HepG2 (cell line): Measurements from ENCODE around the gene ZNF223. TPM values are rescaled to one million over a fixed set of nuclear protein-coding genes. Genes with fewer than 3 reads are reported as not detected.

Experiments used
- ATAC-seq: fragments of 200-7000 bp; cut with Tn5 transposase; 3 replicates; pipeline ENCODE4 v1.9.1; 2020; ENCODE audit warnings: mild to moderate bottlenecking, moderate library complexity
- BruUV-seq: library from RNA; stranded (reverse); fragments of 400-500 nt; replicated peaks from 2 replicates; lab custom pipeline; 2021; lab: Mats Ljungman, UMichigan
- CTCF ChIA-PET: fragments of 300-600 bp; formaldehyde crosslinking; extraction: SDS; loops from one replicate; lab custom pipeline; 2021; ENCODE audit warnings: low total read pairs, inconsistent platforms, low intra/inter-chr PET ratio; lab: Yijun Ruan, JAX
- POLR2A ChIA-PET: fragments of 350-600 bp; sonication (Branson Sonifier 250); formaldehyde crosslinking; loops from one replicate; lab custom pipeline; 2020; ENCODE audit warnings: antibody characterized with exemption, inconsistent platforms; lab: Yijun Ruan, JAX
- DNase-seq: peaks from one replicate; pipeline ENCODE4 v3.0.0-alpha.2; 2015; ENCODE audit warnings: low spot score
- FAIRE-seq: peaks from 3 replicates; lab custom pipeline; 2011; peaks lifted over from hg19 to GRCh38; lab: Jason Lieb, UNC
- H2AFZ ChIP-seq: one replicate; pipeline ENCODE4 v1.6.1; 2011; ENCODE audit warnings: low read length, inconsistent platforms
- H3K27ac ChIP-seq: fragments of 300-600 bp; 3 replicates; pipeline ENCODE4 v1.8.0; 2011; ENCODE audit warnings: mixed run types, mild to moderate bottlenecking, mixed read lengths, low read length, inconsistent platforms; ENCODE audit not compliant: insufficient read depth; ENCODE audit errors: extremely low read length
- H3K27me3 ChIP-seq, 2 experiments: fragments of 200-600 bp in 1 of 2; 2 replicates in 1 of 2; 3 replicates in 1 of 2; pipeline versions ENCODE4 v1.6.0 to v1.8.0; 2011; ENCODE audit warnings: low read length in 2 of 2, mild to moderate bottlenecking in 2 of 2, moderate library complexity in 2 of 2, inconsistent platforms in 1 of 2; ENCODE audit not compliant: insufficient read depth in 2 of 2, control insufficient read depth in 1 of 2
- H3K36me3 ChIP-seq, 2 experiments: fragments of 200-600 bp in 1 of 2; replicated peaks in 1 of 2; 2 replicates in 1 of 2; 3 replicates in 1 of 2; pipeline versions ENCODE4 v1.5.1 to v1.8.0; 2011; ENCODE audit warnings: low read length in 2 of 2, inconsistent platforms in 1 of 2; ENCODE audit not compliant: insufficient read depth in 2 of 2, control insufficient read depth in 1 of 2
- H3K4me1 ChIP-seq: 2 replicates; pipeline ENCODE4 v1.5.1; 2012; ENCODE audit warnings: low read length, inconsistent platforms; ENCODE audit not compliant: insufficient read depth
- H3K4me2 ChIP-seq: 2 replicates; pipeline ENCODE4 v1.6.0; 2011; ENCODE audit warnings: low read depth, low read length, inconsistent platforms
- H3K4me3 ChIP-seq, 3 experiments: fragments of 200-600 bp in 1 of 3; sonication (generic), shearing (Covaris generic) in 1 of 3; replicated peaks in 1 of 3; 2 replicates each; pipeline ENCODE4 v1.5.1; 2011 to 2016; ENCODE audit warnings: low read length in 3 of 3, inconsistent platforms in 2 of 3, low read depth in 2 of 3, mild to moderate bottlenecking in 2 of 3, control low read depth in 1 of 3, mixed read lengths in 1 of 3; ENCODE audit not compliant: insufficient read depth in 1 of 3
- H3K79me2 ChIP-seq: one replicate; pipeline ENCODE4 v1.6.1; 2011; ENCODE audit warnings: low read length, inconsistent platforms; ENCODE audit not compliant: insufficient read depth
- H3K9ac ChIP-seq: 2 replicates; pipeline ENCODE4 v1.6.0; 2011; ENCODE audit warnings: mild to moderate bottlenecking, low read depth, low read length, inconsistent platforms; ENCODE audit not compliant: insufficient read depth
- H3K9me3 ChIP-seq: 2 replicates; pipeline ENCODE4 v1.5.1; 2012; ENCODE audit warnings: mild to moderate bottlenecking, low read length
- H4K20me1 ChIP-seq: 2 replicates; pipeline ENCODE4 v1.6.0; 2011; ENCODE audit warnings: inconsistent platforms, mild to moderate bottlenecking, low read length, moderate library complexity; ENCODE audit not compliant: insufficient read depth
- CENPT ChIP-seq: sonication (generic); formaldehyde crosslinking; IDR thresholded peaks from 2 replicates; pipeline ENCODE4 v1.8.0; 2022; ENCODE audit warnings: low read depth, mild to moderate bottlenecking, moderate library complexity, missing genetic modification reagents
- SKIL ChIP-seq: sonication (generic); formaldehyde crosslinking; IDR thresholded peaks from 2 replicates; pipeline ENCODE4 v1.8.0; 2022; ENCODE audit warnings: missing genetic modification reagents, mild to moderate bottlenecking, moderate library complexity, borderline replicate concordance
- SPEN ChIP-seq: sonication (generic); formaldehyde crosslinking; IDR thresholded peaks from 2 replicates; pipeline ENCODE4 v1.5.1; 2020; ENCODE audit warnings: low read depth, mild to moderate bottlenecking, missing genetic modification reagents
- ZNF280B ChIP-seq: sonication (generic); formaldehyde crosslinking; IDR thresholded peaks from 2 replicates; pipeline ENCODE4 v1.5.0; 2020; ENCODE audit warnings: missing genetic modification reagents, mild to moderate bottlenecking, borderline replicate concordance
- ZNF343 ChIP-seq: sonication (generic); formaldehyde crosslinking; IDR thresholded peaks from 2 replicates; pipeline ENCODE4 v1.4.0; 2020; ENCODE audit warnings: mild to moderate bottlenecking, missing genetic modification reagents
- WGBS: methylation state at CpG from one replicate; pipeline ENCODE4 v1.1.6; 2017; ENCODE audit warnings: low lambda C conversion rate; 5-methylcytosine and 5-hydroxymethylcytosine counted together
- in situ Hi-C: cut with HindIII; loops from 2 replicates; pipeline ENCODE4 v1.10.0; 2017; ENCODE audit warnings: low pct_unique_long_range_greater_than_20kb; ENCODE audit not compliant: extremely low pct_ligation_motif_present
- intact Hi-C: fragments of 100-400 bp; cut with micrococcal nuclease; formaldehyde crosslinking; loops from one replicate; pipeline ENCODE4 v1.10.0; 2022; ENCODE audit not compliant: unreplicated experiment
- polyA plus RNA-seq, 8 experiments: library from polyadenylated mRNA; depleted of rRNA in 3 of 8; stranded (reverse) in 7 of 8; unstranded in 1 of 8; fragments of >200 nt; fragmentation: Illumina TruSeq in 4 of 8; extraction: Trizol in 4 of 8; gene quantifications; 2 replicates each; pipeline versions ENCODE4 v1.2.1 to v1.2.3, GENCODE V29; 2011 to 2016; ENCODE audit warnings: low read depth in 4 of 8, missing spikeins in 1 of 8, mixed read lengths in 1 of 8; ENCODE audit not compliant: insufficient read depth in 1 of 8
- total RNA-seq, 5 experiments: library from RNA; depleted of rRNA; stranded (reverse); fragments of >200 nt; fragmentation: Illumina TruSeq; extraction: Trizol; gene quantifications; 2 replicates each; pipeline ENCODE4 v1.2.3, GENCODE V29; 2016; ENCODE audit warnings: low read depth in 1 of 5

The ZNF223 gene
- total and polyA plus RNA-seq, 2 of the 13 experiments (the other 11 are each of a cell fraction or from before 2014, with no cell fraction given) = 2.0 to 4.8 TPM

GRCh38 chr19:44059229-44059628 is 7.4 kb downstream of the ZNF223 start:
- Histone ChIP-seq H3K27me3 (no peaks in the 10 kb centered on the region), H3K27ac (no peak overlapping the region), H3K4me1 (peaks cover 4% of the 10 kb centered on the region; the same call in 1 of the 2 replicates), H3K79me2 (no peaks in the 10 kb centered on the region), H3K9me3 (no peaks in the 10 kb centered on the region), H3K4me3 (no peak overlapping the region), H3K36me3 (peaks cover 22 to 64% of the 10 kb centered on the region in 2 experiments; a peak in 4 of 5 replicates), H3K9ac (no peak overlapping the region), H3K4me2 (no peak overlapping the region), H4K20me1 (no peaks in the 10 kb centered on the region), H2AFZ (no peak overlapping the region)
- WGBS = 95% methylated on average over 2 of the region's 2 CpGs
- CTCF ChIA-PET = no interaction called here
- intact Hi-C loops = no loop called here
- no peak for FAIRE-seq
- TF ChIP-seq SPEN (CRISPR knock-in tag) (no peak), ZNF343 (CRISPR knock-in tag) (no peak), CENPT (CRISPR knock-in tag) (no peak), SKIL (CRISPR knock-in tag) (peak; percentile 25; the same call in 1 of the 2 replicates), ZNF280B (CRISPR knock-in tag) (no peak)
- no peak for ATAC-seq
- no TSS peak for BruUV-seq
- in situ Hi-C loops = no loop called here
- DNase-seq = no peak
- POLR2A ChIA-PET = no interaction called here
